OCI-M2 (cell line): ENCODE measurements around the gene PEX19.
A peak's percentile ranks its signal among the peaks of the same experiment; 100 is the strongest.

Source experiments
- DNase-seq: peaks from one replicate; lab custom pipeline; 2025; ENCODE audit not compliant: unreplicated experiment; lab: John Stamatoyannopoulos, UW

PEX19 gene

DNA sequence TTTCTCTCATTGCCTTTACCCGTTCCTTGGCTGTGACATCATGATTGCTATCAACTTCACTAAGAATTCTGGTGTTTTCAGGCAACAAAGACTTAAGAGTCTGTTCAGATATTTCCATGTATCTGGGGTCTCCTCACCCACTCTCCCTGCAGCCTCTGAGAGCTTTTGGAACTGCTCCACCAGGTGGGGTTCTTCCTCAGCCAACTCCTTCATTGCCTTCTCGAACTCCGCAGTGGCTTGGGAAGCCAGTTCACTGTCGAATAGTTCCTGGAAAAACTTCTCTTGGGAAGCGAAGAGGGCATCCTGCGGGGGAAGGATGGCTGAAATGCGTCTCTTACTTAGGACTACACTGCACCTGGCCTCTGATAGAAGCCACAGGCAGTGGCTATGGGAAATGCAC, 2.1 kb downstream of the PEX19 start:
- DNase-seq, result no peak

- DNase-seq, result no peak
Measured at GRCh38 chr1:160277987-160278386, 6.9 kb downstream of the PEX19 start.

DNA sequence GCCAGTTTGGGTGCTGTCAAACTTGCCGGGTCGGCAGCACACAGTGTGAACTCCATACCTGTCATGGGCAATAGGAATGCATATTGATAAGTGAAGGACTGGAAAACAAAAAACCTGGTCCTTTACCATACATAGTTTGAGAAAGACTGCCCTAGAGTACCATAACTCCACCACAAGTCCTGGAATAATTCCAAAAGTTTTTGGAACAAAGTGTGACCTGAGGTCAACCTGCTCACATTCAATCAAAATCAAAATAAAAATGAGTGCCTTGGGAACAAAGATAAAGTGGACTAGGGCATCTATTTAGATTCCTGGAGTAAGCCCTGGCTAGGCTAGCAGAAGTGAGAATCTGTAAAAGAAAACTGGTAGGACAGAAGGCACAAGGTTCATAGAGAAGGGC, 7.6 kb downstream of the PEX19 start:
- DNase-seq, result no peak

- DNase-seq, result no peak
Measured at GRCh38 chr1:160271025-160271424, 13.9 kb downstream of the PEX19 start.

DNA sequence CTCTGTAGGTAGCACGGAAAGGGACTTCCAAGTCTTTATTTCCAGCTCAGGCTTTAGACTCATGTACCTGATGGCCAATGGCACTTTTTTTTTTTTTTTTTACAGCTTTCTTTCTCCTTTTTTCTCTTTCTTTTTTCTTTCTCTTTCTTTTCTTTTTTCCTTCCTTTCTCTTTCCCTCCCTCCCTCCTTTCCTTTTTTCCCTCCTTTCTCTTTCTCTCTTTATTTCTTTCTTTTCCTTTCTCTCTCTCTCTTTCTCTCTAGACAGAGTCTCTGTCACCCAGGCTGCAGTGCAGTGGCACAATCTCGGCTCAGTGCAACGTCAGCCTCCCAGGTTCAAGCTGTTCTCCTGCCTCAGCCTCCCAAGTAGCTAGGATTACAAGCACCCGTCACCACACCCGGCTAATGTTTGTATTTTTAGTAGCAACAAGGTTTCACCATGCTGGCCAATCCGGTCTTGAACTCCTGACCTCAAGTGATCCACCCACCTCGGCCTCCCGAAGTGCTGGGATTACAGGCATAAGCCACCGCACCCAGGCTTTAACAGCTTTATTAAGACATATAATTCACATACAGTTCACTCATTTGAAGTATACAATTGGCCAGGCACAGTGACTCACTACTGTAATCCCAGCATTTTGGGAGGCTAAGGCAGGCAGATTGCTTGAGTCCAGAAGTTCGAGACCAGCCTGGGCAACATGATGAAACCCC, 17.5 kb downstream of the PEX19 start:
- DNase-seq, result no peak

- DNase-seq, result no peak
Measured at GRCh38 chr1:160264795-160265307, 20.1 kb downstream of the PEX19 start.

- DNase-seq, result peak; percentile 71
Measured at GRCh38 chr1:160261893-160262794, 22.8 kb downstream of the PEX19 start, which contains the start of gene DCAF8. Gene DCAF8 (minus strand): TSS chr1:160262549. CDS start chr1:160244008, 18,541 bp downstream.

- DNase-seq, result no peak
Measured at GRCh38 chr1:160261556-160261892, 23.4 kb downstream of the PEX19 start.

DNA sequence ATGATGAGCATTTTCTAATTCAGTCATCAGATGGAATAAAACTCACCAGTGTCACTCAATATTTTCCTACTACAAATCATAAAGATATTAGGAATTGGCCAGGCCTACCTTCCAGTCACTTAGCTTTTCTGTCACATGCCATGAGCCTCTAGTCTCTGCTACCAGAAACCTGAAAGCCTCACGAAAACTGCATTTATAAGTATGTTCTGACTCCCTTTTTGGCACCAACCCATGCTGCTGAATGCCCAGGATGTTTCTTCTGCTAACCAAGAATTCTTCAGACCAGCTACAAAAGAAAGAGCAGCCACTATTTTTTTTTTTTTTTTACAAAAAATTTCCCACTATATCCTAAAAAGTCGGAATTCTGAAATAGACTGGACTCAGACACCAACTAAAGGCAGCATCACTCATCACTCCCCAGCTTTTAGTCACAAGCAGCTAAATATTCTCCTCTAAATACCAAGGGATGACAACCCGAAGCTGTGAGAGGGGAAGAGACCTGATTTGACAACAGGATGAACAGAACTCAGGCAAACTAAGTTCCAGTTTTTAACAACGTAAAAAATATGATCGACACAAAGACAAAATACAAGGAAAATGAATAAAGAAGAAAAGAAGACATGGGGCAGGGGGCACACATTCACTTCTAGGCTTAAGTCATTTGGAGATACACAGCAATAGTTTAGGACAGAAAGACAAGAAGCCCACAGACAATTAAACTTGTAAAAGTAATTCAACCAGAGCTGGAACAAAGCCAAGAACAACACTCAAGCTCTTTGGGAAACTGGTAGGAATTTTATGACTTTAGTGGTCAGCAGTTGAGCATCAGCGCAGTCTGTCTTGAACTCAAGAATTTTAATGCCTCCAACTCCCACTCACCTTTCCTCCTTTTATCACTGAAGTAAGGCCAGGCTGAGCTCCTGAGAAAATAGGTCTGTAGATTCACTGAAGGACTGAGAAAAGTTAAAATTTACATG, 24.2 kb downstream of the PEX19 start:
- no peak for DNase-seq

DNA sequence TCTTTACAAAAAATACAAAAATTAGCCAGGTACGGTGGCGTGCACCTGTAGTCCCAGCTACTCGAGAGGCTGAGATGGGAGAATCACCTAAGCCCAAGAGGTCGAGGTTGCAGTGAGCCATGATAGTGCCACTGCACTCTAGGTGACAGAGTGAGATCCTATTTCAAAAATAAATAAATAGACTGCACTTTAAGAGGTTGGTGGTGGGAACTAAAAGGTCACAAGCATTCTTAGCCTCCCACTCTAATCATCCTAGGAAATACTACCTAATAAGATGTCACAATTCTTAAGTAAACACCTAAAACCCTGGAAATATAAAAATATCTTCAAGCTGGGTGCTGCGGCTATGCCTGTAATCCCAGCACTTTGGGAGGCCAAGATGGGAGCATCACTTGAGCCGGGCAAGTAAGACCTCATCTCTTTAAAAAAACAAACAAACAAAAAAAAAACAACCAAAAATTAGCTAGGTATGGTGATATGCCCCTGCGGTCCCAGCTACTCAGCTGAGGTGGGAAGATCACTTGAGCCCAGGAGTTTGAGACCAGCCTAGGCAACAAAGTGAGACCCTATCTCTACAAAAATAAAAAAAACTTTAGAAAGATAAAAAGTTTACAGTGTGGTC, 26.6 kb downstream of the PEX19 start:
- DNase-seq, result no peak

GRCh38 chr1:160257411-160258015, 27.4 kb downstream of the PEX19 start:
- DNase-seq, result no peak

DNA sequence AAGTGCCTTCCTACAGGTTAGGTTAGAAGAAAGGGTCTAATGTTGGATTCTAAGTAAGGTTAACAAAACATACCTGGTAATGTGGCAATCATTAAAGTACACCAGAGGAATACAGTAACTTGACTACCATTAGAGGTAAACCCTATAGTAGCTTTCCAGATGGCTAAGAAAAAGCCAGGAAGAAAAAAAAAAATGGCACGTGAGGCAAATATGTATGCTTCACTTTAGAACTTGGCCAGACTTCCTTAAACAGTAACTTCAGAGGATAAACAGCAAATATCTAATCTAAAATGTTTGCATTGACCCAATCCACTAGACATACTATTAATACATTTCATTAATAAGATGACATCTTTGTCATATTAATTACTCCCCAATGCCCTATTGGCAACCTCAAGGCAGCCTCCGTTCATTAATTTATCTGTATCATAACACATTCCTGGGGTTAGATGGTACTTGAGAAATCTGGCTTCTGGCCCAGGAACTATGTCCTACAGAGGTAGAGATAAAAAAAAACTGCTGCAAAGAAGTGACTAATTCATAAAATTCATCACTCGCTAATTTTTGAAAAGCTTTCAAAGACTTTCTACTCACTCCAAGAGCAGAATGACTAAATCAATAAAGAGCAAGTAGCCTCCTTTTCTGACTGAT, 28.4 kb downstream of the PEX19 start:
- DNase-seq, result no peak

DNA sequence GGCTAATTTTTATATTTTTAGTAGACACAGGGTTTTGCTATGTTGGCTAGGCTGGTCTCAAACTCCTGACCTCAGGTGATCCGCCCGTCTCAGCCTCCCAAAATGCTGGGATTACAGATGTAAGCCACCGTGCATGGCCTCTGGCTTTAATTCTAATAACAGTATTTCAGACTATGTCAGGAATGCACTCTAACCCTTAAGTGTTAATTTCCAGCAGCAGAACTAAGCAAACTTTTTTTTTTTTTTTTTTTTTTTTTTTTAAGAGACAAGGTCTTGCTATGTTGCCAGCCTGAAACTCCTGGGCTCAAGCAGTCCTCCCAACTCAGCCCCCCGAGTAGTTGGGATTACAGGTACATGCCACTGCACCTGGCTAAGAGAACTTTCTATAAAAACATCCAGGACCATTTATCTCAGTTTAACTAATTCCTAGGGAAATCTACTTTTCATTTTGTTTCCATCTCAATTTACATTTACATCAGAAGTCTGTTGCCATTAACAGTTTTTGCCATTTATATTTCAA, 29.1 kb downstream of the PEX19 start:
- DNase-seq, result no peak

DNA sequence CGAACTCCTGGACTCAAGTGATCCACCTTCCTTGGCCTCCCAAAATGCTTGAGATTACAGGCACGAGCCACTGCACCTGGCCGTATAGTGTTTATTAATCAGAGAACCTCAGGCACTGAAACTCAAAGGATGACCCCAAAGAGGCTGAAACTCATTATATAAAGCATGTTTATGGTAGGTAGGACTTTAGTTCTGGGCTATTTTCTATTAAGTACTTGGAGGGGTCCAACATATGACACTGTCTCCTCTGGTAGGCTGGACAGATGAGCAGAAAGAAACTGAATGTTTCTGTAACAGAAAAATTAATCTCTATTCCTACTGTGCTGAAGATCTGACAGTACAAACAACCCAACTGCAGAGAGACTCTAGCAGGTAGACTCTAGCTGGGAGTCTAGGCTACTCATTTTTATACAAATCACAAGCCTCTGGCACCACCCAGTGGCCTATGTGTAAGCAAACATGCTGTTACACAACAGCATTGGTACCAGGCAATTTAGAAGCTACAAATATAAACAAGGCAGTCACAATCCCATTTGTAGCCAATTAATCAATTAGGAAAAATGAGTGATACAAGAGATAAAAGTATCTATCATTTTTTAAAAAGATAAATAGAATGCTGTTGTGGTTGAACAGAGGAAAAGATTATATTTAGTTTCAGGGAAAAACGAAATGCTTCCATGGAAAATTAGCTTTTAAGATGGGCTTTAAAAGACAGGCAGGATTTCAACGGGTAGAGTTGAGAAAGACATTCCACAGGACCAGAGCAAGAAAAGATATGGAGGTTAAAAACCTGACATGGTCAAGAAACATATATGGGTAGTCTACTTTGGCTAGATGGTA, 33.0 kb downstream of the PEX19 start:
- no peak for DNase-seq

DNA sequence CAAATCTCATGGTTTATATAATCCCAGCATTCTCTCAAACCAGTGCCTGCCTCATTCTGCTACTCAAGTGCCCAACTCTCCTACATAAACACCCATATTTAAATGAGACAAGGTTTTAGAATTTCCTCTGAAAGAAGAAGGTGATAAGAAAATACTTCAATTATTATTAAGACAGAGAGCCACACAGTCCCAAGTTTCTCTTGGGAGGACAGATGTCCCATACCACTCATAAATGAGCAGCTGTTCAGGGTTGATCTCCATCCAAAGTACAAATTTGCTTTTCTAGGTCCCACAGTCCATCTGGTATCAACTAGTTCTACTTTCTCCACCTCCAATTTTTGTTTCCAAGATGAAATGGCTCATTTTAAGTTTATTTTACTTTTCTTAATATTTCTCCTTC, 33.9 kb downstream of the PEX19 start:
- no peak for DNase-seq

- no peak for DNase-seq
Measured at GRCh38 chr1:160247053-160247452, 37.9 kb downstream of the PEX19 start.

DNA sequence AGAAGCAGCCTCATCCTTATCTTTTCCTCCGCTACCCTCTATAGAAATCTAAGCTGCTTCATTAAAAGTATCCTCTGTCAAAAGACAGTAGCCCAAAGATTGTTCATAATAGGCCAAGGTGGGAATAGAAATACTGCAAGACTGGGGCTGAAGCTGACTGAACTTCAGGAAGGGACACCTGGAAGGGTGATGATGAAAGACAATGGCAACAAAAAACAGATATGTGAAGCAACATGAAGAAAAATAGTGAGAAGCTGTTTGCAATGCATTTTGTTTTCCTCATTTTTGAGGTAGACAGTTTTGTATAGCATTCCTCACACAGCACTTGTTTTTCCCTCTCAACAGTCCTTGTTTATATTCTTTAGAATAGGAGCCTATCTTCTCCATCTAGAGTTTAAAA, 39.5 kb downstream of the PEX19 start:
- DNase-seq, result no peak

DNA sequence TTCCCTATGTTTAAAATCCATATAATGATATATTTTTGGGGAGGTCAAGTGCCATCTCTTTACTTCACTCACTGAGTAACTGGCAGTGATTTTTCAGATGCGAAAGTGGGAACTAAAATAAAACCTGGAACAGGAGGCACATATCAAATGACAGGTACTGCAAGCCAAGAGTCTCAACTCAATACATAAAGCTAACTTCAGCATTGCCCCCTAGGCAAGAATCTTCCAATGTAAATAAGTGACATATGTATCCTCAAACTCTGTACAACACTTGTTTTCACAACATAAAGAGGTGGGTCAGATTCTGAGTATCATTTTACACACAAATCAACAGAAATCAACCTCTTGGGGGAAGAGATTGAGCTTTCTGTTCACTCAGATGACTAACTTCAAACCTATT, 40.7 kb downstream of the PEX19 start:
- no peak for DNase-seq

GRCh38 chr1:160243767-160244166, 41.2 kb downstream of the PEX19 start:
- DNase-seq, result no peak
